Glutamatergic neuron (in vitro differentiated cells): Measurements from ENCODE around the gene ADAMTS17. TPM values are rescaled to one million over a fixed set of nuclear protein-coding genes. Genes with fewer than 3 reads are reported as not detected.

Experiments
- DNase-seq: peaks from one replicate; pipeline ENCODE4 v3.0.0; 2022
- H3K27ac Mint-ChIP-seq: one replicate; pipeline ENCODE4 v1.8.0; 2020; ENCODE audit warnings: mild to moderate bottlenecking, mixed read lengths, inconsistent platforms; ENCODE audit not compliant: unreplicated experiment
- H3K27me3 Mint-ChIP-seq: one replicate; pipeline ENCODE4 v1.8.0; 2020; ENCODE audit warnings: mild to moderate bottlenecking, moderate library complexity, mixed read lengths, inconsistent platforms; ENCODE audit not compliant: unreplicated experiment
- H3K36me3 Mint-ChIP-seq: one replicate; pipeline ENCODE4 v1.8.0; 2020; ENCODE audit warnings: mild to moderate bottlenecking, mixed read lengths, inconsistent platforms; ENCODE audit not compliant: unreplicated experiment
- H3K4me1 Mint-ChIP-seq: one replicate; pipeline ENCODE4 v1.8.0; 2020; ENCODE audit warnings: mild to moderate bottlenecking, low read depth, mixed read lengths, inconsistent platforms; ENCODE audit not compliant: unreplicated experiment
- H3K4me3 Mint-ChIP-seq: one replicate; pipeline ENCODE4 v1.8.0; 2020; ENCODE audit warnings: mild to moderate bottlenecking, mixed read lengths, inconsistent platforms; ENCODE audit not compliant: unreplicated experiment
- H3K9me3 Mint-ChIP-seq: one replicate; pipeline ENCODE4 v1.8.0; 2020; ENCODE audit warnings: mild to moderate bottlenecking, moderate library complexity, mixed read lengths, inconsistent platforms; ENCODE audit not compliant: unreplicated experiment
- total RNA-seq: library from RNA; stranded (reverse); fragmentation: NEBNext Ultra II Directional; extraction: Animal tissue kit (Norgen Biotek cat#: 25700); gene quantifications from one replicate; pipeline ENCODE4 v1.2.1, GENCODE V29; 2021; ENCODE audit not compliant: unreplicated experiment
- TF ChIP-seq, protein P1 (sequence below): fragments of 200-600 bp; sonication (generic); IDR thresholded peaks from one replicate; pipeline ENCODE4 v1.5.0; 2021; ENCODE audit not compliant: partially characterized antibody, unreplicated experiment

ADAMTS17 gene
- total RNA-seq, 1 donor from 2014 or later: 6.8 TPM

DNA sequence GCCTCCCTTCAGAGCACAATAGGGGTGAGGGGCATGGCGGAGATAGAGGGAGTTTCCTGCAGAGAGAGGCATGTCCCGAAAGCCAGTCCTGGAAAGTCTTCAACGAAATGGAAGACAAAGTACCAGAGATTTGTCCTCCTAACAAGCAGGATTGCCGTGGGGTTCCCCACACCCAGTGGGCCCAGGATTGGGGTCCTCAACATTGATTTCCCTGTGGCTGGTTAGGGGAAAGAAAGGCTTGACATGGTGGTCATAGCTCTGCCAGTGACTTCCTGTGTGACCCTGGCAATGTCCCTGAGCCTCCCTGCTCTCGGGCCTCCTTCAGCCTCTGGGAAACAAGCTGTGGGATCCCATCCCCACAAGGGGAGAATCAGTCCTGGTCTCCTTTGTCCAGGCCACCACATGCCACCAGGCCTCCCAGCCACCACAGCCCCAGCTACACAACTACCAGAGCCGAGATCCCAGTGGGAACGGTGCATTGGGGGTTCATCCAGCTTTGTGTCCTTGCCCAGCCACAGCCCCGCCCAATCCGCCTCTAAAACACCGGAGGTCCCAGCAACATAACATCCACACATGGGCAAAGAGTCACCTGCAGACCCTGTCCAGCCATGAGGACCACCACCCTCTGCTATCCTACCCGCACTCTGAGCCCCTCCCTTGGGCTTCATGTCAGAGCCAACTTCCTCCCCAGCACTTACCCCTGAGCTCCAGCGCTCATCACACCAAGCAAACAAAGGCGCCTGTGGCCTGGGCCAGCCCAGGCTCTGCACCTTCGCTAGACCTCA is 63.0 kb downstream of the ADAMTS17 start:
- peaks cover 3% of the 10 kb centered on the region for H3K27me3 Mint-ChIP-seq
- TF ChIP-seq, protein P1, sequence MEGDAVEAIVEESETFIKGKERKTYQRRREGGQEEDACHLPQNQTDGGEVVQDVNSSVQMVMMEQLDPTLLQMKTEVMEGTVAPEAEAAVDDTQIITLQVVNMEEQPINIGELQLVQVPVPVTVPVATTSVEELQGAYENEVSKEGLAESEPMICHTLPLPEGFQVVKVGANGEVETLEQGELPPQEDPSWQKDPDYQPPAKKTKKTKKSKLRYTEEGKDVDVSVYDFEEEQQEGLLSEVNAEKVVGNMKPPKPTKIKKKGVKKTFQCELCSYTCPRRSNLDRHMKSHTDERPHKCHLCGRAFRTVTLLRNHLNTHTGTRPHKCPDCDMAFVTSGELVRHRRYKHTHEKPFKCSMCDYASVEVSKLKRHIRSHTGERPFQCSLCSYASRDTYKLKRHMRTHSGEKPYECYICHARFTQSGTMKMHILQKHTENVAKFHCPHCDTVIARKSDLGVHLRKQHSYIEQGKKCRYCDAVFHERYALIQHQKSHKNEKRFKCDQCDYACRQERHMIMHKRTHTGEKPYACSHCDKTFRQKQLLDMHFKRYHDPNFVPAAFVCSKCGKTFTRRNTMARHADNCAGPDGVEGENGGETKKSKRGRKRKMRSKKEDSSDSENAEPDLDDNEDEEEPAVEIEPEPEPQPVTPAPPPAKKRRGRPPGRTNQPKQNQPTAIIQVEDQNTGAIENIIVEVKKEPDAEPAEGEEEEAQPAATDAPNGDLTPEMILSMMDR: no peak
- H3K4me1 Mint-ChIP-seq: peaks cover 3% of the 10 kb centered on the region
- H3K36me3 Mint-ChIP-seq: no peaks in the 10 kb centered on the region
- DNase-seq: no peak
- H3K9me3 Mint-ChIP-seq: peaks cover 7% of the 10 kb centered on the region
- H3K27ac Mint-ChIP-seq: no peak overlapping the region
- H3K4me3 Mint-ChIP-seq: no peak overlapping the region

DNA sequence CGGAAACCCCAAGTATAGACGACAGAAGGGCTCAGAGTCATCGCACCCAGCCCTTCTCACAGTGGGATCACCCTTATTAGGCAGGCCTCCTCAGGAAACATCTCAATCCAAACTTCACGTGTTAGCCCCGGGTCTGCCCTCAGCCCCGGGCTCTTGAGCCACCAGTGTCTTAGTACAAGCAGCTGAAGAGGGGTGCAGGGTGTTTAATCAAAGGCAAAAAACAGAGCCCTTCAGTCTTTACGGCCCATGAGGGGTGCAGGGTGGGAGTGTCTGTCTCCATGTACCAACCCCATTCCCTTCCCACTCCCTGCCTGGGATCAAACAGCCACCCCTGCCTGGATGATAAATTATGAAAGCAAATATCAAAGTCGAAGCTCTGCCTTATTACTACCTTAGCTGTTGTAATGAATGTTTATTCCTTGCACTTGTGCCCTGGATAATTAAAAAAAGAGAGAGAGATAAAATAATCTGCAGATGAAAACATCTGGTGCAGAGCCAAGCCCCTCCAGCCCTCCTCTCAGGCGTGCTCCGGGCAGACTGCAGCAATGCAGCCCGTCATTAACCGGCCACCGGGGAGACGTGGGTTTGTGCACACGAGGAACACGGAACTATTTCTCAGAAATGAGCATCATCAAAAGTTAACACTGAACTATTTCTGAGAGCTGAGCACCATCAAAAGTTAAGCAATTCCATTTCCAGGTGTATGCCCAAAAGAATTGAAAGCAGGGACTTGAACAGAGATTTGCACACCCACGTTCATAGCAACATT is 64.5 kb downstream of the ADAMTS17 start:
- peaks cover 3% of the 10 kb centered on the region for H3K27me3 Mint-ChIP-seq
- no peak overlapping the region for H3K4me3 Mint-ChIP-seq
- peaks cover 3% of the 10 kb centered on the region for H3K4me1 Mint-ChIP-seq
- no peak for DNase-seq
- peaks cover 4% of the 10 kb centered on the region for H3K36me3 Mint-ChIP-seq
- TF ChIP-seq, protein P1: no peak
- peaks cover 7% of the 10 kb centered on the region for H3K9me3 Mint-ChIP-seq
- no peak overlapping the region for H3K27ac Mint-ChIP-seq

DNA sequence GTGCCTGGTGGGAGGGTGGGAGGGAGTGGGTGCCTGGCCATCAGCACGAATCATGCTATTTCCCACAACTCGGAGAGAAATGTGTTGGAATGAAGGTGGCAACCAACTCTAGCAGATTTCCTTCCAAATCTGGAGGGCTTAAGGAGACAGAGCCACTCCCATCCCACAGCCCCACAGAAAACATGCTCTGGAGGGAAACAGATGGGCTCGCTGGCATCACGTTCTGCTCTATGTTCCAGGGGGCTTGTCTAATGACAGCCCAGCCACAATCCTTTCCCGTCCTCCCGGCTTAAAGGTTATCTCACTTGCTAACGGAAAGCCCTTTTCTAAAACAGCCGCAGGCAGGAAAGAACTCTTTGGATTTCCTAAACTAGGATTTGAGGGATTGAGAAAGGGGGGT is 65.3 kb downstream of the ADAMTS17 start:
- no peak overlapping the region for H3K4me3 Mint-ChIP-seq
- H3K27ac Mint-ChIP-seq: no peak overlapping the region
- peaks cover 7% of the 10 kb centered on the region for H3K9me3 Mint-ChIP-seq
- H3K4me1 Mint-ChIP-seq: peaks cover 3% of the 10 kb centered on the region
- H3K27me3 Mint-ChIP-seq: peaks cover 3% of the 10 kb centered on the region
- DNase-seq: no peak
- H3K36me3 Mint-ChIP-seq: peaks cover 4% of the 10 kb centered on the region
- TF ChIP-seq, protein P1: no peak

DNA sequence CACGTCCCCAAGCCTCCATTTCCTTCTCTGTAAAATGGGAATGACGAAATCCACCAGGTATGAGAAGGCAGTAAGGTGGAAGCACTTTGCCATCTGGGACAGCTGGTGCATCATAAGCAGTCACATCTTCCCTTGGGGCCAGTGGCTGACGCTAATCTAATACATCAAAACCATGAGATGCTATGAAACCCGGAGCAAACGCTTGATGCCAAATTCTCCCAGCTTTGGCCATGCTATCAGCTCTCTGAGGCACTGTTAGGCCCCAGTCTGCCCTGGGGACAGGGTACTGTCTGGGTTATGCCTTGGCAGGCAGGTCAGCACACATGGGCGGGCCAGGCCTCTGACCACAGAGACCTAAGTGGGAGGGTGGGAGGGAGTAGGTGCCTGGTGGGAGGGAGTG is 66.1 kb downstream of the ADAMTS17 start:
- Mint-ChIP-seq H3K27me3 (peaks cover 3% of the 10 kb centered on the region), H3K9me3 (peaks cover 7% of the 10 kb centered on the region), H3K4me1 (peaks cover 3% of the 10 kb centered on the region), H3K27ac (no peak overlapping the region), H3K4me3 (no peak overlapping the region), H3K36me3 (peaks cover 4% of the 10 kb centered on the region)
- TF ChIP-seq, protein P1: no peak
- no peak for DNase-seq

DNA sequence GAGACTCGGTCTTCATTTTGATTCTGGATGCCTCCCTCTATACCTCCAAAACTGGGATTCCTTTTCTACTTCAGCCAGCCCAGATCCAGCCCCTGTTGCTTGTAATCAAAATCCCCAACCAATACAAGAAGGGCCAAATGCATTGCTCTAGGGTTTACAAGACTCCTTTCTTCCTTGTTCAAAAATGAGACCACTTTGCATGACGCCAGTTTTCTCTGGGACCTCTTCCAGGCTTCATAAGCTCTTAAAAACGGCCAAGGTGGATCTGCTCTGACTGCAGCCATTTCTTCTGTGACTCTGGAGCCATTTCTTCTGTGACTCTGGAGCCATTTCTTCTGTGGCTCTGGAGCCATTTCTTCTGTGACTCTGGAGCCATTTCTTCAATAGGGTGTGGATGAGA is 71.9 kb downstream of the ADAMTS17 start:
- Mint-ChIP-seq H3K36me3 (peaks cover 4% of the 10 kb centered on the region), H3K4me3 (no peak overlapping the region), H3K4me1 (no peaks in the 10 kb centered on the region), H3K27me3 (no peaks in the 10 kb centered on the region), H3K9me3 (no peaks in the 10 kb centered on the region), H3K27ac (no peak overlapping the region)
- DNase-seq: no peak
- TF ChIP-seq, protein P1: no peak
